GM12875 (cell line): Measurements from ENCODE around the gene FARSB.

Experiments
- H3K4me3 ChIP-seq: one replicate; pipeline ENCODE4 v1.5.1; 2011; ENCODE audit warnings: low read depth, low read length, control low read depth
- TF ChIP-seq, protein P1 (sequence below): IDR thresholded peaks from 2 replicates; pipeline ENCODE4 v1.5.1; 2011; ENCODE audit warnings: low read depth, mild to moderate bottlenecking, control low read depth, inconsistent platforms, low read length, moderate library complexity, borderline replicate concordance; ENCODE audit not compliant: insufficient read depth

The FARSB gene

DNA sequence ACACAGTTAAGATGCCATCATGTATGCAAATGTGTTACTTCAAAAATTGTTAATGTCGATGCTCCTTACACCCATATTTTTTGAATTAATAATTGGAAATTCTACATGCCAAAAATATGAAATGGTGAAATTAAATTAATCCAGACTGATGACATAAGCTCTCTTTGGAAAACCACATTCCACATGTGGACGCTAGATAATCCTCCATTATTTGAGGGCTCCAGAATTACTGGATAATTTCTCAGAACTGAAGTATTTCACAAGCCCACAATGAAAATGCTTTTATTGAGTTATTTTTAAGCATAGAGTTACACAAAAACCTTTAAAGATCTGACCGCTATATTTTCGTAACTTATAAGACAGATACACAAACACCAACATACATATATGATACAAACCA lies 47.8 kb downstream of the FARSB start:
- no peak overlapping the region for H3K4me3 ChIP-seq
- TF ChIP-seq, protein P1, sequence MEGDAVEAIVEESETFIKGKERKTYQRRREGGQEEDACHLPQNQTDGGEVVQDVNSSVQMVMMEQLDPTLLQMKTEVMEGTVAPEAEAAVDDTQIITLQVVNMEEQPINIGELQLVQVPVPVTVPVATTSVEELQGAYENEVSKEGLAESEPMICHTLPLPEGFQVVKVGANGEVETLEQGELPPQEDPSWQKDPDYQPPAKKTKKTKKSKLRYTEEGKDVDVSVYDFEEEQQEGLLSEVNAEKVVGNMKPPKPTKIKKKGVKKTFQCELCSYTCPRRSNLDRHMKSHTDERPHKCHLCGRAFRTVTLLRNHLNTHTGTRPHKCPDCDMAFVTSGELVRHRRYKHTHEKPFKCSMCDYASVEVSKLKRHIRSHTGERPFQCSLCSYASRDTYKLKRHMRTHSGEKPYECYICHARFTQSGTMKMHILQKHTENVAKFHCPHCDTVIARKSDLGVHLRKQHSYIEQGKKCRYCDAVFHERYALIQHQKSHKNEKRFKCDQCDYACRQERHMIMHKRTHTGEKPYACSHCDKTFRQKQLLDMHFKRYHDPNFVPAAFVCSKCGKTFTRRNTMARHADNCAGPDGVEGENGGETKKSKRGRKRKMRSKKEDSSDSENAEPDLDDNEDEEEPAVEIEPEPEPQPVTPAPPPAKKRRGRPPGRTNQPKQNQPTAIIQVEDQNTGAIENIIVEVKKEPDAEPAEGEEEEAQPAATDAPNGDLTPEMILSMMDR = no peak

- TF ChIP-seq, protein P1 = no peak
- H3K4me3 ChIP-seq = no peak overlapping the region
Measured at GRCh38 chr2:222606306-222606705, 49.6 kb downstream of the FARSB start.

DNA sequence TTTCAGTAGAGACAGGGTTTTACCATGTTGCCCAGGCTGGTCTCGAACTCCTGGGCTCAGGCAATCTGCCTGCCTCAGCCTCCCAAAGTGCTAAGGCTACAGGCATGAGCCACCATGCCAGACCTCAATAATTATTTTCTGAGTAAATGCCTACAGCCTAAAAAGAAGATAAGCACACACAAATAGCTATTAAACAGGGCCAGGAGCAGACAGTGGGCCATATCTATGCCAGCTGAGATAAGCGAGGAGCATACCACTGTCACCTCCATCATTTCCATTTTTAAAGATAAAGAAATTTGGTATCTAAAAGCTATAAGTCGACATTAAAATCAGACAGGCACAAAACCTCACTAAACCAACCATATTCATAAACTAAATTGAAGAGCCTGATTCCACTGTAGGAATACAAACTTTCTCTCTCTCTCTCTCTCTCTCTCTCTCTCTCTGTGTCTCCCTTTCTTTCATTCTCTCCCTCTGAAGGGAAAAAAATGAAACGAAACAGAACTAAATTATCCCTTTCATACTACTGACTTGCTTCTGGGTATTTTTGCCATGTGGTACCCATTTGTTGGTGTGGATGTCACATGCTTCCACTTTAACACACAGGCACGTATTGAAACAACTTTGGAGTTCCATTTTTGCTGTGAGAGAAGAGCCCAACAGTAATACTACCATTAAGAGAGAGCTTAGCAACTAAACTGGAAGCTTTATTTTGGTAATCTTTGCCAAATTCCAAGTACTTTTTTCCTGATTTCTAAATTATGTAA lies 51.0 kb downstream of the FARSB start:
- H3K4me3 ChIP-seq = no peak overlapping the region
- TF ChIP-seq, protein P1 = no peak

GRCh38 chr2:222603501-222603900 lies 52.4 kb downstream of the FARSB start:
- TF ChIP-seq, protein P1 = no peak
- H3K4me3 ChIP-seq = no peak overlapping the region

- TF ChIP-seq, protein P1 = no peak
Measured at GRCh38 chr2:222598611-222599010, 57.3 kb downstream of the FARSB start.

GRCh38 chr2:222595581-222595980 lies 60.3 kb downstream of the FARSB start:
- TF ChIP-seq, protein P1 = no peak
- no peak overlapping the region for H3K4me3 ChIP-seq

More at GRCh38 chr2:222598611-222599010, 57.3 kb downstream of the FARSB start:
- H3K4me3 ChIP-seq = no peak overlapping the region

DNA sequence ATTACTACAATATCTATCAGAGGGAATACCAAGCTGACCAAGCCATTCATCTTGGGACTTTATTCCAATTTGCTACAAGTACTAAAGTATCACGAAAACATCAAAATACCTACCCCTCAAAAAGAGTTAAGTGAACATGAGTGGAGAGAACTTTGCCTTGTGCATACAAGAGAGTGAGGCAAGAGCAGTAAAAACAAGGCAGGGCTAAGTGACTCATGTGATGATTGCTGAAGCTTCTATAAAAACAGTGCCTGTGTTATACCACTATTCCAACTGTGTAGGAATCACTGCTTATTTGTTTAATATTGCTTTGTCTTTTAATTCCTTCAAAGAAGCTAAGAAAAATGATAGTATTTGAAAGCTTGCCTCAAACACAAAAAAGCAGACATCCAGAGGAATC lies 61.2 kb downstream of the FARSB start:
- H3K4me3 ChIP-seq = no peak overlapping the region
- TF ChIP-seq, protein P1 = no peak
